ENCODE data around the gene SSTR4.

Gene SSTR4

DNA sequence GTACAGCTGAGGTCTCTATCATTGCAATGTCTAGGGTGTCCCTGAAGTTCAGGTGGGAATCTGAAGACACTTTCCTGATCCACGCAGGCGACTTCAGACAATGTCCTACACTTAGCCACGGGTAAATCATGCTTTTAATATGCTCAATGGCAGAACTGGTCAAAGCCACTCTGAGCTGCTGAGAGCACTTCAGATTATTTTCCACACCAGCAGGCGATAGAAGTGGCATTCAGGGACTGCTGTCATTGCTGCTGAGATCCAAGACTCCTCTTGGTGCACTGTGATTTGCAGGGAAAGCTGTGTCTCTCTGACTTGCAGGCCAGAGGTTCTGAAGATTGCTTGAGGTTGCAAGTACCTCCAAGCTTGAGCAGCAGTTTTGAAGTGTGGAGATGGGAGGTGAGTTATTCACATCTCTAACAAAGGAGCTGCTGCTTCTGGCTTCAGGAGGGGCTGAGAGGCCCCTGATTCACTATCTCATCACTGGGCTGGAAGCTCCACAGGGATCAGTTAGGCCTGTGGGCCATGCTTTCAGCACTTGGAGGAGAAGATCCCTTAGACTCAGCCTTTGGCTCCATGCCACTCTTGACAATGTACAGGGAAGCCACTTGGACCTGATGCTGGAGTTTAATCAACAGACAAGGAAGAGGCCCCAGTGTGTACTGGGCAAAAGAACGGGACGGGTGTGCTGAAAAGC lies 2.9 kb upstream of the SSTR4 start:
- Histone ChIP-seq H3K27me3 (replicated peaks) (peaks cover 24% of the 10 kb centered on the region), H3K4me3 (ENCODE audit: low read depth, low read length) (no peak overlapping the region), H3K27ac (no peak overlapping the region), H3K36me3 (replicated peaks) (no peaks in the 10 kb centered on the region)
- in situ Hi-C loops (cut with HindIII; ENCODE audit: low pct_ligation_motif_present, low sequenced_read_pairs): no loop called here
- TF ChIP-seq, protein P1, sequence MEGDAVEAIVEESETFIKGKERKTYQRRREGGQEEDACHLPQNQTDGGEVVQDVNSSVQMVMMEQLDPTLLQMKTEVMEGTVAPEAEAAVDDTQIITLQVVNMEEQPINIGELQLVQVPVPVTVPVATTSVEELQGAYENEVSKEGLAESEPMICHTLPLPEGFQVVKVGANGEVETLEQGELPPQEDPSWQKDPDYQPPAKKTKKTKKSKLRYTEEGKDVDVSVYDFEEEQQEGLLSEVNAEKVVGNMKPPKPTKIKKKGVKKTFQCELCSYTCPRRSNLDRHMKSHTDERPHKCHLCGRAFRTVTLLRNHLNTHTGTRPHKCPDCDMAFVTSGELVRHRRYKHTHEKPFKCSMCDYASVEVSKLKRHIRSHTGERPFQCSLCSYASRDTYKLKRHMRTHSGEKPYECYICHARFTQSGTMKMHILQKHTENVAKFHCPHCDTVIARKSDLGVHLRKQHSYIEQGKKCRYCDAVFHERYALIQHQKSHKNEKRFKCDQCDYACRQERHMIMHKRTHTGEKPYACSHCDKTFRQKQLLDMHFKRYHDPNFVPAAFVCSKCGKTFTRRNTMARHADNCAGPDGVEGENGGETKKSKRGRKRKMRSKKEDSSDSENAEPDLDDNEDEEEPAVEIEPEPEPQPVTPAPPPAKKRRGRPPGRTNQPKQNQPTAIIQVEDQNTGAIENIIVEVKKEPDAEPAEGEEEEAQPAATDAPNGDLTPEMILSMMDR (IDR thresholded peaks at IDR 0.05; ENCODE audit: low read depth, low read length, missing control alignments): no peak
- no peak for DNase-seq

DNA sequence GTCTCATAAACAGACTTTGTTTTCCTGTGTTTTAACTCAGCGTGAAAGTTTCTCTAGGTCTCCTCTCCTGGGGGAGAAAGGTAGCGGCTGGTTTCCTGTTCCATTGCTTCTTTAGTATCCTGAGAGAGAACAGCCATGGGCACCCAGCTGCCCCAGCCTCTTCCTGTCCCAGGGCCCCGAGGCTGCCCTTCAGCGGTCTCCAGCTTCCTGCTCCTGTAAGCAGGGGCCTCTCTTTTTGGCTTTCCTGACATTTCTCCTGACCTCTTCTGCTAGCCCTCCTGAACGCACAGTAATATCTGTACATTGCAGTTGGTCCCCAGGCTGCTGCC lies 2.4 kb upstream of the SSTR4 start:
- Histone ChIP-seq H3K27me3 (replicated peaks) (peaks cover 26% of the 10 kb centered on the region), H3K4me3 (ENCODE audit: low read depth, low read length) (no peak overlapping the region), H3K27ac (no peak overlapping the region), H3K36me3 (replicated peaks) (no peaks in the 10 kb centered on the region)
- TF ChIP-seq, protein P1 (IDR thresholded peaks at IDR 0.05; ENCODE audit: low read depth, low read length, missing control alignments): no peak
- in situ Hi-C loops (cut with HindIII; ENCODE audit: low pct_ligation_motif_present, low sequenced_read_pairs): no loop called here
- no peak for DNase-seq

DNA sequence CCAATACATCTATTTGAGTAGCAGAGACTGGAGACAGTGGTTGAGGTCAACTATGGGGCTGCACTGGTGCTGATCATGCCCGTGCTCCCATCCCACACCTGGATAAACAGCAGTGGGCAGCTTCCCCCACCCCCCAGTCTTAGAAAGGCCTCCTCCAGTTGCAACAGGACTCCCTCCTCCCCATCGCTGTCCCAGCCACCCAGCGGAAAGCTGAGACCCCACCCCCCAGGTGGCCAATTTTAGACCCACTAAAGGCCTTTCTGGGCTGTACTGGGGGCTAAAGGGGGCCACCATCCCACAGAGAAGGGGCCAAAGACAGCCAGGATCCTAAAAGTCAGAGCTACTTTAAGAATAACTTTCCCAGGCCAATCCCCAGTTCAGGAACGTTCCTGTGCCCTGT lies 1.2 kb upstream of the SSTR4 start:
- Histone ChIP-seq H3K27me3 (replicated peaks) (peaks cover 28% of the 10 kb centered on the region), H3K27ac (no peak overlapping the region), H3K4me3 (ENCODE audit: low read depth, low read length) (no peak overlapping the region), H3K36me3 (replicated peaks) (no peaks in the 10 kb centered on the region)
- in situ Hi-C loops (cut with HindIII; ENCODE audit: low pct_ligation_motif_present, low sequenced_read_pairs): no loop called here
- TF ChIP-seq, protein P1 (IDR thresholded peaks at IDR 0.05; ENCODE audit: low read depth, low read length, missing control alignments): no peak
- no peak for DNase-seq

DNA sequence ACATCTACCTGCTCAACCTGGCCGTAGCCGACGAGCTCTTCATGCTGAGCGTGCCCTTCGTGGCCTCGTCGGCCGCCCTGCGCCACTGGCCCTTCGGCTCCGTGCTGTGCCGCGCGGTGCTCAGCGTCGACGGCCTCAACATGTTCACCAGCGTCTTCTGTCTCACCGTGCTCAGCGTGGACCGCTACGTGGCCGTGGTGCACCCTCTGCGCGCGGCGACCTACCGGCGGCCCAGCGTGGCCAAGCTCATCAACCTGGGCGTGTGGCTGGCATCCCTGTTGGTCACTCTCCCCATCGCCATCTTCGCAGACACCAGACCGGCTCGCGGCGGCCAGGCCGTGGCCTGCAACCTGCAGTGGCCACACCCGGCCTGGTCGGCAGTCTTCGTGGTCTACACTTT lies 619 bp downstream of the SSTR4 start:
- no peak overlapping the region for H3K27ac ChIP-seq
- TF ChIP-seq, protein P1 (IDR thresholded peaks at IDR 0.05; ENCODE audit: low read depth, low read length, missing control alignments): no peak
- H3K4me3 ChIP-seq (ENCODE audit: low read depth, low read length): no peak overlapping the region
- peaks cover 28% of the 10 kb centered on the region for H3K27me3 ChIP-seq (replicated peaks)
- in situ Hi-C loops (cut with HindIII; ENCODE audit: low pct_ligation_motif_present, low sequenced_read_pairs): no loop called here
- H3K36me3 ChIP-seq (replicated peaks): no peaks in the 10 kb centered on the region
- DNase-seq: no peak

DNA sequence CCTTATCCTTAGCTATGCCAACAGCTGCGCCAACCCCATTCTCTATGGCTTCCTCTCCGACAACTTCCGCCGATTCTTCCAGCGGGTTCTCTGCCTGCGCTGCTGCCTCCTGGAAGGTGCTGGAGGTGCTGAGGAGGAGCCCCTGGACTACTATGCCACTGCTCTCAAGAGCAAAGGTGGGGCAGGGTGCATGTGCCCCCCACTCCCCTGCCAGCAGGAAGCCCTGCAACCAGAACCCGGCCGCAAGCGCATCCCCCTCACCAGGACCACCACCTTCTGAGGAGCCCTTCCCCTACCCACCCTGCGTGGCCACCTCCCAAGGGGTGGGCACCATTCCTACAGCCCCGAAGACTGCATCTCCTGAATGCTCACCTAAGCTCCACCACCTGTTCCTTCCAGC lies 1.3 kb downstream of the SSTR4 start:
- peaks cover 28% of the 10 kb centered on the region for H3K27me3 ChIP-seq (replicated peaks)

More for the DNA sequence above, 1.3 kb downstream of the SSTR4 start:
- Histone ChIP-seq H3K4me3 (ENCODE audit: low read depth, low read length) (no peak overlapping the region), H3K27ac (no peak overlapping the region), H3K36me3 (replicated peaks) (no peaks in the 10 kb centered on the region)
- DNase-seq: no peak
- TF ChIP-seq, protein P1 (IDR thresholded peaks at IDR 0.05; ENCODE audit: low read depth, low read length, missing control alignments): no peak
- in situ Hi-C loops (cut with HindIII; ENCODE audit: low pct_ligation_motif_present, low sequenced_read_pairs): no loop called here

Measured in brain microvascular endothelial cell (primary cell).